OCI-LY7 (cell line): ENCODE measurements around the gene ROR2. TPM values are rescaled to one million over a fixed set of nuclear protein-coding genes. Genes with fewer than 3 reads are reported as not detected.

Experiments
- BruUV-seq: library from RNA; stranded (reverse); fragments of 400-500 nt; replicated peaks from 2 replicates; lab custom pipeline; 2021; lab: Mats Ljungman, UMichigan
- CTCF ChIA-PET: fragments of 300-600 bp; sonication (Branson Sonifier 250); formaldehyde crosslinking; loops from one replicate; lab custom pipeline; 2022; ENCODE audit warnings: antibody characterized with exemption; ENCODE audit not compliant: unreplicated experiment; lab: Charles Lee
- POLR2A ChIA-PET: fragments of 300-600 bp; sonication (Branson Sonifier 250); formaldehyde crosslinking; loops from one replicate; lab custom pipeline; 2022; ENCODE audit warnings: antibody characterized with exemption; lab: Charles Lee
- DNase-seq: peaks from one replicate; pipeline ENCODE4 v3.0.0-alpha.2; 2015; ENCODE audit warnings: low spot score
- H2AFZ ChIP-seq: fragments of 200-600 bp; sonication (generic), shearing (Covaris generic); 2 replicates; pipeline ENCODE4 v1.6.1; 2014; ENCODE audit warnings: mild to moderate bottlenecking, antibody characterized with exemption, low read length, moderate library complexity
- H3K27ac ChIP-seq: fragments of 200-600 bp; sonication (generic); 2 replicates; pipeline ENCODE4 v1.5.1; 2014; ENCODE audit warnings: mixed run types, low read depth, mild to moderate bottlenecking, moderate library complexity, low read length, inconsistent platforms; ENCODE audit not compliant: poor library complexity, severe bottlenecking
- H3K36me3 ChIP-seq: fragments of 200-600 bp; sonication (generic); 2 replicates; pipeline ENCODE4 v1.6.1; 2014; ENCODE audit warnings: mild to moderate bottlenecking, antibody characterized with exemption, low read length, moderate library complexity, mixed read lengths; ENCODE audit not compliant: insufficient read depth
- H3K4me1 ChIP-seq: fragments of 200-600 bp; sonication (generic); 2 replicates; pipeline ENCODE4 v1.5.1; 2014; ENCODE audit warnings: mild to moderate bottlenecking, low read length; ENCODE audit not compliant: insufficient read depth, poor library complexity, severe bottlenecking
- H3K4me2 ChIP-seq: fragments of 200-600 bp; sonication (generic); 2 replicates; pipeline ENCODE4 v1.6.1; 2014; ENCODE audit warnings: mild to moderate bottlenecking, low read length
- H3K4me3 ChIP-seq: fragments of 200-600 bp; sonication (generic); 2 replicates; pipeline ENCODE4 v1.5.1; 2014; ENCODE audit warnings: mild to moderate bottlenecking, low read depth, low read length; ENCODE audit not compliant: poor library complexity, severe bottlenecking
- H3K79me2 ChIP-seq: fragments of 200-600 bp; sonication (generic); 2 replicates; pipeline ENCODE4 v1.6.1; 2016; ENCODE audit warnings: low read depth, mild to moderate bottlenecking, low read length, moderate library complexity, mixed read lengths; ENCODE audit not compliant: insufficient read depth
- H3K9me2 ChIP-seq: fragments of 200-600 bp; sonication (generic); 2 replicates; pipeline ENCODE4 v1.6.1; 2016; ENCODE audit warnings: mild to moderate bottlenecking, low read length, mixed read lengths; ENCODE audit not compliant: insufficient read depth
- H3K9me3 ChIP-seq: fragments of 200-600 bp; sonication (generic); 2 replicates; pipeline ENCODE4 v1.6.1; 2014; ENCODE audit warnings: mild to moderate bottlenecking, mixed run types, low read length, mixed read lengths
- H4K20me1 ChIP-seq: fragments of 200-600 bp; sonication (generic); 2 replicates; pipeline ENCODE4 v1.6.1; 2014; ENCODE audit warnings: mild to moderate bottlenecking, antibody characterized with exemption, low read length, moderate library complexity, mixed read lengths; ENCODE audit not compliant: insufficient read depth
- EZH2phosphoT487 ChIP-seq: fragments of 200-600 bp; sonication (generic); IDR thresholded peaks from 2 replicates; pipeline ENCODE4 v1.6.1; 2018; ENCODE audit warnings: low read depth, borderline replicate concordance, mild to moderate bottlenecking, mixed run types, antibody characterized with exemption, low read length, moderate library complexity, mixed read lengths
- intact Hi-C: fragments of 100-400 bp; cut with micrococcal nuclease; formaldehyde crosslinking; loops from one replicate; pipeline ENCODE4 v1.10.0; 2022; ENCODE audit not compliant: unreplicated experiment
- total RNA-seq, 2 experiments: library from RNA; depleted of rRNA in 1 of 2; stranded (reverse); fragments of >200 nt in 1 of 2; shearing (Covaris generic) in 1 of 2; gene quantifications; 2 replicates each; pipeline ENCODE4 v1.2.3, GENCODE V29; 2014 to 2022
- TF ChIP-seq, protein P1 (sequence below): fragments of 200-600 bp; sonication (generic); conservative IDR thresholded peaks from 2 replicates; pipeline ENCODE4 v1.5.1; 2014; ENCODE audit warnings: mild to moderate bottlenecking, antibody characterized with exemption, low read length, moderate library complexity, mixed read lengths

ROR2 gene
- total RNA-seq, 2 experiments from 2014 or later, result 0.10 to 0.19 TPM

DNA sequence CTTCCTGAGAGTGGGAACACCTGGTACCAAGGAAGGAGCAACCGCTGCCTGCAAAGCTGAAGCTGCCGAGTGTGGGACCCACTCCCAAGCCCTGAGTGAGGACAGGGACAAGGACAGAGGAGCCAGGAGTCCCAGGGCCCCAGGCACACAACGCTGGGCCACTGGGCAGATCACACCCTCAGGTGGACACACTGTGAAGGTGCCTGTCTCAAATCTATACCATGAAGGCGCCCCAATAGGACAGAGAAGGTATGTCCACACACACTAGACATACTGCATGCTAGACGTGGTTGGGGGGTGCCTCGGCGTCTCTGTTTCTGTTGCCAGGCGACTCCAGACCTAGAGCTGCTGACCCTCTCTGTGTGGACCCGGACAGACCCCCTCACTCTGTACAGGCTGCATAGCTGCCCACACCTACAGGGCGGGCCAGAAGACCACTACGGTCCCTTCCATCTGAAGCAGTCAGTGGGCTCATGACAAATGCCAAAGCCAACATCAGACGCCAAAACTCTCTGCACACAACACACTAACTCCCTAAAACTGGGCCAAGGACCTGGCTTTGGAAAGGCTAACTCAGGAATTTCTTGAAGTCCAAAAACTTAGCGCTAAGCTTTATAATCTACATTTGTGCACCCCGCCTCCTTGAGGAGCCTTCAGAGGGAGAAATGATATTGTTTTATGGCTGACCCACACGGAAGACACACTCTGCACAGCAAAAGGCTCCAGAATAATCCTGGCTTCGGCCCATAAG, 60.7 kb downstream of the ROR2 start:
- no peaks in the 10 kb centered on the region for H3K79me2 ChIP-seq
- H3K27ac ChIP-seq, result no peak overlapping the region
- DNase-seq, result no peak
- CTCF ChIA-PET, result no interaction called here
- POLR2A ChIA-PET, result no interaction called here
- H3K9me3 ChIP-seq, result no peaks in the 10 kb centered on the region
- no peak overlapping the region for H3K4me2 ChIP-seq
- no peak overlapping the region for H2AFZ ChIP-seq
- H3K36me3 ChIP-seq, result no peaks in the 10 kb centered on the region
- no peaks in the 10 kb centered on the region for H3K9me2 ChIP-seq
- H3K4me3 ChIP-seq, result no peak overlapping the region
- TF ChIP-seq, protein P1, sequence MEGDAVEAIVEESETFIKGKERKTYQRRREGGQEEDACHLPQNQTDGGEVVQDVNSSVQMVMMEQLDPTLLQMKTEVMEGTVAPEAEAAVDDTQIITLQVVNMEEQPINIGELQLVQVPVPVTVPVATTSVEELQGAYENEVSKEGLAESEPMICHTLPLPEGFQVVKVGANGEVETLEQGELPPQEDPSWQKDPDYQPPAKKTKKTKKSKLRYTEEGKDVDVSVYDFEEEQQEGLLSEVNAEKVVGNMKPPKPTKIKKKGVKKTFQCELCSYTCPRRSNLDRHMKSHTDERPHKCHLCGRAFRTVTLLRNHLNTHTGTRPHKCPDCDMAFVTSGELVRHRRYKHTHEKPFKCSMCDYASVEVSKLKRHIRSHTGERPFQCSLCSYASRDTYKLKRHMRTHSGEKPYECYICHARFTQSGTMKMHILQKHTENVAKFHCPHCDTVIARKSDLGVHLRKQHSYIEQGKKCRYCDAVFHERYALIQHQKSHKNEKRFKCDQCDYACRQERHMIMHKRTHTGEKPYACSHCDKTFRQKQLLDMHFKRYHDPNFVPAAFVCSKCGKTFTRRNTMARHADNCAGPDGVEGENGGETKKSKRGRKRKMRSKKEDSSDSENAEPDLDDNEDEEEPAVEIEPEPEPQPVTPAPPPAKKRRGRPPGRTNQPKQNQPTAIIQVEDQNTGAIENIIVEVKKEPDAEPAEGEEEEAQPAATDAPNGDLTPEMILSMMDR, result no peak
- TF ChIP-seq EZH2phosphoT487, result no peak
- no TSS peak for BruUV-seq
- H4K20me1 ChIP-seq, result no peaks in the 10 kb centered on the region
- intact Hi-C loops, result loop anchor here (10.0 kb wide), 1 partner anchor 115 kb away; no protein-coding TSS in a partner anchor
- no peaks in the 10 kb centered on the region for H3K4me1 ChIP-seq

GRCh38 chr9:91886414-91887076, 63.5 kb downstream of the ROR2 start:
- no TSS peak for BruUV-seq
- no peak for TF ChIP-seq EZH2phosphoT487
- TF ChIP-seq, protein P1, result no peak
- ChIA-PET POLR2A (interaction anchor here (0.6 kb wide), 2 partner anchors 9 to 373 kb away, joined by 3 to 5 read pairs; no protein-coding TSS in a partner anchor), CTCF (no interaction called here)
- DNase-seq, result no peak
- intact Hi-C loops, result loop anchor here (10.0 kb wide), 1 partner anchor 112 kb away; no protein-coding TSS in a partner anchor
- H3K79me2 ChIP-seq, result no peaks in the 10 kb centered on the region
- H3K4me1 ChIP-seq, result no peaks in the 10 kb centered on the region
- no peaks in the 10 kb centered on the region for H3K36me3 ChIP-seq
- no peaks in the 10 kb centered on the region for H4K20me1 ChIP-seq
- no peak overlapping the region for H3K4me2 ChIP-seq
- no peaks in the 10 kb centered on the region for H3K9me2 ChIP-seq
- no peak overlapping the region for H2AFZ ChIP-seq
- no peaks in the 10 kb centered on the region for H3K9me3 ChIP-seq
- no peak overlapping the region for H3K27ac ChIP-seq
- H3K4me3 ChIP-seq, result no peak overlapping the region
